GM06990 (cell line): ENCODE data around the gene OR2F2.

Experiments used
- DNase-seq: peaks from one replicate; pipeline ENCODE4 v3.0.0-alpha.2; 2011; ENCODE audit not compliant: insufficient read length; ENCODE audit errors: extremely low read depth
- H3K27me3 ChIP-seq: replicated peaks from 2 replicates; pipeline ENCODE4 v1.6.0; 2011; ENCODE audit warnings: low read length; ENCODE audit not compliant: control insufficient read depth, insufficient read depth
- H3K36me3 ChIP-seq: 2 replicates; pipeline ENCODE4 v1.5.1; 2011; ENCODE audit warnings: low read length; ENCODE audit not compliant: control insufficient read depth, insufficient read depth
- H3K4me3 ChIP-seq: replicated peaks from 2 replicates; pipeline ENCODE4 v1.5.1; 2011; ENCODE audit warnings: low read depth, mild to moderate bottlenecking, control low read depth, low read length
- TF ChIP-seq, protein P1 (sequence below): IDR thresholded peaks from 2 replicates; pipeline ENCODE4 v1.5.1; 2011; ENCODE audit warnings: low read length, control low read depth, mild to moderate bottlenecking, inconsistent platforms; ENCODE audit not compliant: insufficient read depth, poor library complexity, severe bottlenecking

The OR2F2 gene

DNA sequence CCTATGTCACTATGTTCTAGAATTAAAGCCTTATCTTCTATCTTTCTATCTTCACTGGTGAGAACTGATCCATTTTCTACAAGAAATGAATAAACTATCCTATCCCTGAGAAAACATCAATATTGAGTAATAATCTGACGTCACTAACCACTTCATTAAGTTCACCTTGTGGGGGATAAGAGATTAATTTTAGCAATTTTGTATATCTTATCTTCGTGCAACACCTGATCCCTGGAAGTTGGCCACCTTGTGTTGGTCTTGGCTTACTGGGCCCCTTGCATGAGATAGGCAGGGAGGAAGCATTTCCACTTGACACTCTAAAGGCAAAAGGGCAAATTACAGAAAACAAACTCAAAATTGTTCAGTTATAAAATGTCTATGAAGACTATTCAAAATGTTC lies 45.0 kb downstream of the OR2F2 start:
- Histone ChIP-seq H3K36me3 (no peaks in the 10 kb centered on the region), H3K27me3 (no peaks in the 10 kb centered on the region), H3K4me3 (no peak overlapping the region)
- no peak for DNase-seq
- TF ChIP-seq, protein P1, sequence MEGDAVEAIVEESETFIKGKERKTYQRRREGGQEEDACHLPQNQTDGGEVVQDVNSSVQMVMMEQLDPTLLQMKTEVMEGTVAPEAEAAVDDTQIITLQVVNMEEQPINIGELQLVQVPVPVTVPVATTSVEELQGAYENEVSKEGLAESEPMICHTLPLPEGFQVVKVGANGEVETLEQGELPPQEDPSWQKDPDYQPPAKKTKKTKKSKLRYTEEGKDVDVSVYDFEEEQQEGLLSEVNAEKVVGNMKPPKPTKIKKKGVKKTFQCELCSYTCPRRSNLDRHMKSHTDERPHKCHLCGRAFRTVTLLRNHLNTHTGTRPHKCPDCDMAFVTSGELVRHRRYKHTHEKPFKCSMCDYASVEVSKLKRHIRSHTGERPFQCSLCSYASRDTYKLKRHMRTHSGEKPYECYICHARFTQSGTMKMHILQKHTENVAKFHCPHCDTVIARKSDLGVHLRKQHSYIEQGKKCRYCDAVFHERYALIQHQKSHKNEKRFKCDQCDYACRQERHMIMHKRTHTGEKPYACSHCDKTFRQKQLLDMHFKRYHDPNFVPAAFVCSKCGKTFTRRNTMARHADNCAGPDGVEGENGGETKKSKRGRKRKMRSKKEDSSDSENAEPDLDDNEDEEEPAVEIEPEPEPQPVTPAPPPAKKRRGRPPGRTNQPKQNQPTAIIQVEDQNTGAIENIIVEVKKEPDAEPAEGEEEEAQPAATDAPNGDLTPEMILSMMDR = no peak

DNA sequence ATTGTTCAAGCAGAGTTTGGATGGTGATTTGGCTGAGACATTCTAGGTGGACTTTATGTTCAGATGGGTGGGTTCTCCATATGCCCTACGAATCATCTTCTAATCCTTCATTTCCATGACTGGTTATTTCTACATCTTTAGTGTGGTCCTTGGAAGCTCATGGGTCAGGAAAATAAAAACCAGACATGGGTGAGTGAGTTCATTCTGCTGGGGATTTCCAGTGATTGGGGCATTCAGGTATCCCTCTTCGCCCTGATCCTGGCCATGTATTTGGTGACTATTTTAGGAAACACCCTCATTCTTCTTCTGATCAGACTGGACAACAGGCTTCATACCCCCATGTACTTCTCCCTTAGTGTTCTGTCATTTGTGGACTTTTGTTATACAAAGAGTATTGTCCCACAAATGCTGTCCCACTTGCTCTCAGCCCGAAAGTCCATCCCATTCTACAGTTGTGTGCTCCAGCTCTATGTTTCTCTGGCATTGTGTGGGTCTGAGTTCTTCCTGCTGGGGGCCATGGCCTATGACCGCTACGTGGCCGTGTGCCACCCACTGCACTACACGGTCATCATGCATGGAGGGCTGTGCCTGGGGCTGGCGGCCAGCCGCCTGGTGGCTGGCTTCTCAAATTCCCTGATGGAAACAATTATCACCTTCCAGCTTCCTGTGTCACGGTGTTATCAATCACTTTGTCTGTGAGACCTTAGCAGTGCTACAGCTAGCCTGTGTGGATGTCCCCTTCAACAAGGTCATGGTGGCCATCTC lies 45.9 kb downstream of the OR2F2 start:
- Histone ChIP-seq H3K27me3 (no peaks in the 10 kb centered on the region), H3K36me3 (no peaks in the 10 kb centered on the region), H3K4me3 (no peak overlapping the region)
- no peak for DNase-seq
- TF ChIP-seq, protein P1 = no peak

DNA sequence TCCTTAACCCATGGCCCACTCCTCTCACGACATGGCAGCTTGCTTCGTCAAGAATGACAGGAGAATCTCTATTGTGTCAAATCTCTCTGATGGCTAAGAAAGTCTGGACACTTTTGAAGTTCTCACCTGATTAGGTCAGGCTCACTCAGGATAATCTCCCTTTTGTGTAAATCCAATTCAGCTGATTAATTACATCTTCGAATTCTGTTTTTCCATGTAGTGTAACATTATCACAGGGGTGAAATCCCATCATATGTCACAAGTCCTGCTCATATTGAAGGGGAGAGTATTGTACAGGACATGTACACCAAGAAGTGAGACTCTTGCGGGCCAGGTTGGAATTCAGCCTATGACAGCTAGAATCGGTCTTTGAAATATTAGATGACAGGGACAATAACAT lies 48.9 kb downstream of the OR2F2 start:
- DNase-seq = no peak
- no peaks in the 10 kb centered on the region for H3K27me3 ChIP-seq
- H3K4me3 ChIP-seq = no peak overlapping the region
- no peaks in the 10 kb centered on the region for H3K36me3 ChIP-seq
- TF ChIP-seq, protein P1 = no peak
